NCI-H2227 (cell line): Measurements from ENCODE around the gene PSMB10.
"Not testable (repeated sequence)": the region's sequence is repeated elsewhere in the genome, so short reads cannot be mapped to it uniquely, and the experiment has no call there.

Experiments used
- DNase-seq: peaks from one replicate; lab custom pipeline; 2025; ENCODE audit not compliant: unreplicated experiment; lab: John Stamatoyannopoulos, UW

Gene PSMB10

DNA sequence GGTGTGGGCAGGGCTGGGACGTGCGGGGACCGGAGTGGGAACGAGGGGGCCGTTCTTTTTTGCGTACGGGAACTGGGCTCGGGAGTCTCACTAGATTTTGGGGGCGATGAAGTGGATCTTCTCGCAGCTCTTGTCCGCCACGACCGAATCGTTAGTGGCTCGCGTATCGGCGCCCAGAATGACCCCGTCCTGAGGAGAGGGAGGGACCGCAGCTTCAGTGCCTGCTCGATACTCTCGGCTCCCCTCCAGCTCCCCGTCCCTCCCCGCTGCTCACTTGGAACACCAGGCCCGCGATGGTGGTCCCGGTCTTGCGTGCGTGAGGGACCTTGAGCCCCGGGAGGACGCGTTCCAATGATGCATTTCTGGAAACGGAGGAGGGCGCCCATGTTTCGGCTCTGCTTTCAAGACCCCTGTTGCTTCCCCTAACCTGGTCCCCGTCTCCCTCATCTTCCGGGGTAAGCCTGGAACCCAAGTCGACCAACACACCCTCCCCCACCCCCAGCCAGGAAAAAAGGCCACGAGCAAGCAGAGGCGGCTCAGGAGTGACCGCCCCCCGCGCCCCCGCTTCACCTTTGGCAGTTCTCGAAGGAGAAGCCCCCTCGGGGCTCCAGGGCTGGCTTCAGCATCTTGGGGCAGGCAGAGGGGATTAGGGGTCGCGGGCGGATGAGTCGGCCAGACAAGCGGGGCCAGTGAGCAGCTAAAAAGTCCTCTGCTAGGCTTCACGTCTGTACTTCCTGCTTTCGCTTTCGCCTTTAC is at the start of gene PSMB10:
Gene PSMB10 (minus strand): TSS at position 727 of the 756 bp plus-strand sequence. CDS start 101 bp downstream, at position 626.
- peak; percentile 60 for DNase-seq

GRCh38 chr16:67982011-67982696 is 45.5 kb upstream of the PSMB10 start:
- no peak for DNase-seq

DNA sequence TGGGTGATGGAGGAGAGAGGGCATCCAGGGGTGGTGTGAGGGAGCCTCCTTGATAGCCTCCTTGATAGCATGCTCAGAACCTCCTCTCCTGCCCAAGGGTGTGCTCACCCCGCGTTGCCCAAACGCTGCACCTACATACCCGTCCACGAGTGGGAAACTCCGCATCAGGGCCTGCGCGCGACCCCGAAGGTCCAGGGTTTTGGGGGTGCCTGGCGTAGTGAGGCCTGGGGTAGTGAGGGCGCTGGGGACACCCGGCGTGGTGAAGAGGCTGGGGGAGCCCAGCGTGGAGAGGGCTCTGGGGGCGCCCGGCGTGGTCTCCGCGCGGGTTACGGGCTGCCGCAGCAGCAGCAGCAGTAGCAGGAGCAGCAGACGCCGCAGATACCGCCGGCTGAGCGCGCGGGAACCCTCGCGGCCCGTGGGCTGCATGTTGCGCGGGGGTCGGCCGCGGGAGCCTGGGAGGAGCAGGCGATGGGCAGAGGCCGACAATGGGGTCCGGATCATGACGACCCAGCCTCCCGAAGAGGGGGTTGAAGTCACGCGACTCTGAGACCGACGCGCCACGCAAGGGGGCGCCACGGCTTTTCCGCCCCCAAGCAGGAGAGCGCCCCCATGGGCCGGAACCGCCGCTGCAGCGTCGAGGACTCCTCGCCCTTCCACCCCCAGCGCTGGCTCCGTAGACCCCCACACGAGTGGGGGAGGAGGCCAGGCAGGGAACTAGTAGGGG is 43.5 kb upstream of the PSMB10 start, which contains the start of gene DPEP3:
Gene DPEP3 (minus strand): TSS at position 545 of the 724 bp plus-strand sequence. CDS start 119 bp downstream, at position 426.
- DNase-seq, result no peak

DNA sequence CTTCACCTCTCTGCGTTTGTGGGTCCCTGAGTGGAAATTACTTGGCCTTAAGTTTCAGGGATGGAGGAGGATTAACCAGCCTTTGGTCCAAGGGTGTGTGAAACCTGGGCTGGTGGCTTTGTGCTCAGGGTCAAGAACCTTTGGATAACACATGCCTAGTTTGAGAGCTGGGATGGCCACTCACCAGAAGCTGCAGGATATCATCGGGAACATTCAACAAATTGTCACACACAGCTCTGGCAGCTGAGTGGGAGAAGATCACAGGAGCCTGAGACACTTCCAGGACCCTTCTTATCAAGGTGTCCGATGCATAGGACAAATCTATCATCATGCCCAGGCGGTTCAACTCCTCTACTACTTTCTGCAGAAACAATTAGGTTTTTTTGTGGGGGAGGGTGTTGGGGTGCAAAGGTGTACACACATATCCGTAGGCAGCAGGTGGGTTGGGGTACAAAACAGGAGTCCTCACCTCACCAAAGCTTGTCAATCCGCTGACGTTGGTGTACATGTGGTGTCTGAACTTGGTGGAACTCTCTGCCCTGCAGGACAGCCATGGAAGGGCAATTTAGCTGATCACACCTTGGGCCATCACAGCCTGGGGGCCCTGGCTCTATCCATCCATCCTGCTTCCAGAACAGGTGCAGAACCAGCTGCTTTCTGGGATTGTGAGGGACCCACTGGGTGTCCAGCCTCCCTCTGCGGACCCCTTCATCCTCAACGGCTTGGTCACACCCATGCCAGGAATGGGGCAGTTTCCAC is 41.0 kb upstream of the PSMB10 start:
- DNase-seq, result no peak

DNA sequence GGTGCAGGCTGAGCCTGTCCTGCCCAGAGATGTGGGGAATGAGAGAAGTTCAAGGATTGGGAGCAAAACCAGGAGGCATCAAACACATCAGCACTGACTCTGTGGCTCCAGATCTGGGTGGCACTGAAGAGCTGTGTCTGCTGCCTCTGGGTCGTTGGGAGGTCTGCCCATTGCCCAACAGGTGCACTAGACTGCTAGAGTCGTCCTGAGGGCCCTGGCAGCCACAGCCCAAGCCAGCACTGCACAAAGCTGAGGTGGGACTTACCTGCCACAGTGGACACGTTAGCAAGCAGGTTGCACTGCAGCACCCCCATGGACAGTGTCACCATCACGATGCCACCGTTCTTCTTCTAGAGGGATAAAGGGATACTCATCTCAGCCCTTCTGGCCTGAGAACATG is 40.4 kb upstream of the PSMB10 start:
- no peak for DNase-seq

- no peak for DNase-seq
Observed at GRCh38 chr16:67976205-67976604, 39.6 kb upstream of the PSMB10 start.

GRCh38 chr16:67975321-67976105 is 38.9 kb upstream of the PSMB10 start:
- DNase-seq, result no peak

DNA sequence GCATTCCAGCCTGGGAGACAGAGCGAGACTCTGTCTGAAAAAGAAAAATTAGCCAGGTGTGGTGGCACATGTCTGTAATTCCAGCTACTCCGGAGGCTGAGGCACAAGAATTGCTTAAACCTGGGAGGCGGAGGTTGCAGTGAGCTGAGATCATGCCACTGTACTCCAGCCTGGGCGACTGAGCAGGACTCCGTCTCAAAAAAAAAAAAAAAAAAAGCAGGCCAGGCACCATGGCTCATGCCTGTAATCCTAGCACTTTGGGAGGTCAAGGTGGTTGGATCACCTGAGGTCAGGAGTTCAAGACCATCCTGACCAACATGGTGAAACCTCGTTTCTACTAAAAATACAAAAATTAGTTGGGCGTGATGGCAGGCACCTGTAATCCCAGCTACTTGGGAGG is 35.6 kb upstream of the PSMB10 start:
- DNase-seq, result not testable (repeated sequence)

DNA sequence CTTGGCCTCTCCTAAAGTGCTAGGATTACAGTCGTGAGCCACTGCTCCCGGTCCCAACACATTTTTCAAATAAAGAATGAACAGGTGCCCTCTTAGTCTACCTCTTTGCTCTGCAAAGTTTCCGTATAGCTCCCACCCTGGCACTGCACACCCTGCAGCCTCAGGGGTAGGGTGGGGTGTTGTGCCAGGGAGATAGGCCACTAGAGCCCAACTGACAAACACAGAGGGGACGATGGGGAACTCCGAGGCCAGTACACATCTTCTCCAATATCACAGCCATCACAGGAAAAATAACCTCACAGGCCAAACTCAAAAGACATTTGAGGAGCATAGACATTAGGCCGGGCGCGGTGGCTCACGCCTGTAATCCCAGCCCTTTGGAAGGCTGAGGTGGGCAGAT is 34.5 kb upstream of the PSMB10 start:
- DNase-seq, result no peak

DNA sequence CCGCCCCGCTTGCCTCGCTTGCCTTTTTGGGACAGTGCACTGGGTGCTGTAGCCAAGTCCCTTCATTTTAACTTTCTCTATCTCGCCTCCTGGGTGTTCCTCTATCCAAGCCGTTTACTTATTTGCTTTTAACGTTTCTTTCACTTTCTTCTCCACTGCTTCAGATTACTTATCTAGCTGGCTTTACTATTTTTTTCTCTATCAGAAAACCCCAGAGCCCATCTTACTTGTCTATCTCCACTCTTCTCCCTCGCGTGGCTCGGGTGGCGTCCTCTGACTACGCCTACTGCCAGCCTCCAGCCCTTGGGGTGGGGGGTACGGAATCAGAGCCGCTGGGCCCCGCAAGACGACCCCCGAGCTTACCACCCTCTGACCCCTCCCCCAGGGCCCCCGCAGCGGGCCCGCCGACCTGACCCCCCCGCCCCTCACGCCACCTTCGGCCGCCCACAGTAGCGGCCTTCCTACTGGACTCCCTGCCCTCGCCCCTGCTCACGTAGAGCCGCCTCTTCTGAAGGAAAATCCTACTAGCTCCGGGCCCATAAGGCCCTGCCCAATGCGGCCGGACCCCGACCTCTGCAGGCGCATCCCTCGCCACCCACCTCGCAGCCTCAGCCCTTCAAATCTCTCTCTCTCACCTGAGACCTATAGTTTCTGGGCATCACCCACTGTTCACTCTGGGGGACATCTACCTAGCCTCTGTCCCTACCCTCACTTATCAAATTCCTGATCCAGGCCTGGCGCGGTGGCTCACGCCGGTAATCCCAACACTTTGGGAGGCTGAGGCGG is 32.8 kb upstream of the PSMB10 start:
- no peak for DNase-seq

GRCh38 chr16:67968400-67969253 is 32.0 kb upstream of the PSMB10 start, which contains the start of gene SLC12A4:
SLC12A4 (minus strand) TSS chr16:67968637; CDS start chr16:67968553, 84 bp downstream.
- peak; percentile 82 for DNase-seq

GRCh38 chr16:67967958-67968399 is 31.3 kb upstream of the PSMB10 start:
- peak; percentile 20 for DNase-seq

DNA sequence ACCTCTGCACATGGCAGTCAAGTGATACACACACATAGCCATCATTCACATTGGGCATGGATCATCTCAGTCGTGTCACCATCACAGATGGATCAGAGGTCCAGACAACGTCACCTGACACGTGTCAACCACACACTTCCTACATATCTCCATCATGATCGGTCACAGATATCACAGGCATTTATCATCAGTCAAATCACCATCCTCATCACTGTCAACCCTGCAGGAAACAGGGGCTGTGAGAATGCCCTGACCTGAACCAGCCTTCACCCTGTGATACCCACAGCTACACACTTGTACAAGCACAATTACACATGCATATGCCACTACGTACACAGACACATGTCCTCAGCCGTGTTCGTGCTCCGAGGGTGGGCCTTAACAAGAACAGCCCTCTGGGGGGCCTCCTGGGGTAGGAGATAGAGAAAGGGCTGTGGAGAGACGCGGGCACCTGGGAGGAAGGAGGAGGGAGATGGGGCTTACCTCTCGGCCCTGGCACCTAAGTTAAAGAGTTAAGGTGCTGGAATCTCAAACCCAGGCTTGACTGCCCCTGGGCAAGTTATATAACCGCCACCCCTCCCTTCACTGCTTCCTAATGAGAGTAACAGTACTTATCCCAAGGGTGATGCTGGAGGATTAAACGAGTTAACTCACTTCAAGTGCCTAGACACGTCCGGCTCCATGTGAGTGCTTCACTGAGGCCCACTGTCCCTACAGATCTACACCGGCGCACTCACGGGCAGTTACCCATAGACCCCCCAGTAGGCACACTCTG is 30.7 kb upstream of the PSMB10 start:
- DNase-seq, result no peak

DNA sequence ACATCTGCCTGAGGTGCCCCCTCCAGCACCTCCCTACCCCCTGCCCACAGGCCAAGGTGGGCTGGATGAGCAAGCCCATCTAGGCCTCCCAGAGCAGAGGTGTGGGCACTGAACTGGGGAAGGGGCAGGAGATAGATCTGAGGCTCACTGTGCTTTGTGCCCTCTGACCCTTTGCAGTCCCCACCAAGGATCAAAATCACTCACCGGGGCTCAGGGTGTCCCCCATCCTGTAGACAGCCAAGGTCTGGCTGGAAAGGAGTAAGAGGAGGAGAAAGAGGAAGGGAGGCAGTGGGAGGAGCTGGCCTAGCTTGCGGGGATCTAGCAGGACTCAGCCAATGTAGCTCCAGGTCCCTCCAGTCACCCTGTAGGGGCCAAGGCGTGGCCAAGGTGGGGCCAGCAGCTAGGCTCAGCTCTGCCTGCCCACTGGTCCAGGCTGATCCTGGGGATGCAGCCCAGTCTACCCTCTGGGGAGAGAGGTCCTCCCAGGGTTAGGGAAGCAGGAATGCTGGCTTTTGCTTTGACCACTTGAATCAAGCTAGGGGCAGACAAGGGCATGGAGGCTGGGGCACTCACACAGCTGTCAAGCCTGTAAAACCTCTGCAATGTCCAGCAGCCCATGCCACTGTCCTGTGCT is 30.0 kb upstream of the PSMB10 start:
- no peak for DNase-seq

- DNase-seq, result no peak
Observed at GRCh38 chr16:67965668-67966548, 29.3 kb upstream of the PSMB10 start.

DNA sequence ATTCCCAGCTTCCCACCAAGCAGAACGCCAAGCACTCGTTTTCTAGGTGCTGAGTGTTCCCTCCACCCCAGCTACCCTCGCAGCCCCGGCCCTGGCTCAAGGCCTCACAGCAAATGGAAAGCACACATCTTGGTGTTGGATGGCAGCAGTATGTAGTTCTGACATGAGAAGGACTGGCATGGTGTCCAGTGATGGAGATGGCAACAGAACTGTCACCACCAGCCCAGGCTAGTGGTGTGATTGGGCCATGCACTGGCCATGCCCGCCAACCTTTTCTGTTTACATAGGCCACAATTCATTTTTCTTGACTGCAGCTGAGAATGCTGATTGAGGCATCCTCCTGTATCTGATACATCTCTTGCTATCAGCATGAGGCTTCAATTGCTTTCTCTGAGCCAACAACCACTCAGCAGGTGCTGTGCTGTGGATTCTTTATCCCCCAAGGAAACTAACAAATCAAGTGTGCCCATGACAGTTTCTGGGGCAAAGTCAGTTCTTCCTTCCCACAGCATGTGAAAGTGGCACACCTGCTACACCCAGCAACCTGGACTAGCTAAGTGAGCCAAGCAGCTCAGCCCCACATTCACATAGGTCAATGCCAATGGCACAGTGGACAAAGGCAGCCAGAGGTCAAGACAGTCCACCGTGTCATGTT is 28.0 kb upstream of the PSMB10 start:
- DNase-seq, result no peak
